WERI-Rb-1 (cell line): Measurements from ENCODE around the gene ARHGAP24.

Experiments used
- DNase-seq: peaks from one replicate; pipeline ENCODE4 v3.0.0-alpha.2; 2020
- H3K27ac ChIP-seq: fragments of 250-450 bp; sonication (Bioruptor Pico); 2 replicates; pipeline ENCODE4 v1.5.1; 2020; ENCODE audit warnings: mild to moderate bottlenecking, moderate library complexity
- H3K27me3 ChIP-seq: fragments of 250-450 bp; sonication (Bioruptor Pico); 2 replicates; pipeline ENCODE4 v1.5.1; 2021; ENCODE audit warnings: mild to moderate bottlenecking, low read depth, moderate library complexity; ENCODE audit not compliant: insufficient read depth, severe bottlenecking
- H3K36me3 ChIP-seq: fragments of 250-450 bp; sonication (Bioruptor Pico); 2 replicates; pipeline ENCODE4 v1.5.1; 2020; ENCODE audit warnings: mild to moderate bottlenecking, moderate library complexity
- H3K4me3 ChIP-seq: 2 replicates; pipeline ENCODE4 v1.5.1; 2011; ENCODE audit warnings: low read depth, mild to moderate bottlenecking, control low read depth, low read length
- H3K9me3 ChIP-seq: fragments of 250-450 bp; sonication (Bioruptor Pico); 2 replicates; pipeline ENCODE4 v1.5.1; 2021; ENCODE audit warnings: mild to moderate bottlenecking, moderate library complexity; ENCODE audit not compliant: severe bottlenecking
- CTCF ChIP-seq: IDR thresholded peaks from 2 replicates; pipeline ENCODE4 v1.5.1; 2011; ENCODE audit warnings: low read depth, mild to moderate bottlenecking, control low read depth, inconsistent platforms, low read length

Gene ARHGAP24

GRCh38 chr4:85806334-85806733 is 331.4 kb downstream of the ARHGAP24 start:
- Histone ChIP-seq H3K36me3 (no peaks in the 10 kb centered on the region), H3K9me3 (no peaks in the 10 kb centered on the region), H3K27ac (no peak overlapping the region), H3K27me3 (no peaks in the 10 kb centered on the region), H3K4me3 (no peak overlapping the region)
- no peak for DNase-seq
- no peak for TF ChIP-seq CTCF

- H3K4me3 ChIP-seq: no peak overlapping the region
- H3K27ac ChIP-seq: no peak overlapping the region
- no peaks in the 10 kb centered on the region for H3K36me3 ChIP-seq
- DNase-seq: no peak
- no peaks in the 10 kb centered on the region for H3K9me3 ChIP-seq
- no peak for TF ChIP-seq CTCF
- H3K27me3 ChIP-seq: no peaks in the 10 kb centered on the region
Measured at GRCh38 chr4:85807247-85807950, 332.4 kb downstream of the ARHGAP24 start.

- no peak overlapping the region for H3K4me3 ChIP-seq
- H3K27ac ChIP-seq: no peak overlapping the region
- no peak for DNase-seq
- no peaks in the 10 kb centered on the region for H3K36me3 ChIP-seq
- no peak for TF ChIP-seq CTCF
- H3K27me3 ChIP-seq: no peaks in the 10 kb centered on the region
- no peaks in the 10 kb centered on the region for H3K9me3 ChIP-seq
Measured at GRCh38 chr4:85808104-85808503, 333.2 kb downstream of the ARHGAP24 start.

GRCh38 chr4:85808864-85809263 is 333.9 kb downstream of the ARHGAP24 start:
- no peaks in the 10 kb centered on the region for H3K36me3 ChIP-seq
- no peak overlapping the region for H3K4me3 ChIP-seq
- H3K27me3 ChIP-seq: no peaks in the 10 kb centered on the region
- H3K27ac ChIP-seq: no peak overlapping the region
- no peak for TF ChIP-seq CTCF
- no peaks in the 10 kb centered on the region for H3K9me3 ChIP-seq
- no peak for DNase-seq

- no peak for TF ChIP-seq CTCF
- Histone ChIP-seq H3K27ac (no peak overlapping the region), H3K4me3 (no peak overlapping the region), H3K27me3 (no peaks in the 10 kb centered on the region), H3K36me3 (no peaks in the 10 kb centered on the region), H3K9me3 (no peaks in the 10 kb centered on the region)
- no peak for DNase-seq
Measured at GRCh38 chr4:85812776-85813175, 337.8 kb downstream of the ARHGAP24 start.

- Histone ChIP-seq H3K4me3 (no peak overlapping the region), H3K9me3 (peaks cover 3% of the 10 kb centered on the region), H3K36me3 (no peaks in the 10 kb centered on the region), H3K27ac (no peak overlapping the region), H3K27me3 (no peaks in the 10 kb centered on the region)
- TF ChIP-seq CTCF: no peak
- DNase-seq: no peak
Measured at GRCh38 chr4:85815796-85816459, 341.0 kb downstream of the ARHGAP24 start.
